ENCODE data around the gene TNRC6B.

TNRC6B gene

DNA sequence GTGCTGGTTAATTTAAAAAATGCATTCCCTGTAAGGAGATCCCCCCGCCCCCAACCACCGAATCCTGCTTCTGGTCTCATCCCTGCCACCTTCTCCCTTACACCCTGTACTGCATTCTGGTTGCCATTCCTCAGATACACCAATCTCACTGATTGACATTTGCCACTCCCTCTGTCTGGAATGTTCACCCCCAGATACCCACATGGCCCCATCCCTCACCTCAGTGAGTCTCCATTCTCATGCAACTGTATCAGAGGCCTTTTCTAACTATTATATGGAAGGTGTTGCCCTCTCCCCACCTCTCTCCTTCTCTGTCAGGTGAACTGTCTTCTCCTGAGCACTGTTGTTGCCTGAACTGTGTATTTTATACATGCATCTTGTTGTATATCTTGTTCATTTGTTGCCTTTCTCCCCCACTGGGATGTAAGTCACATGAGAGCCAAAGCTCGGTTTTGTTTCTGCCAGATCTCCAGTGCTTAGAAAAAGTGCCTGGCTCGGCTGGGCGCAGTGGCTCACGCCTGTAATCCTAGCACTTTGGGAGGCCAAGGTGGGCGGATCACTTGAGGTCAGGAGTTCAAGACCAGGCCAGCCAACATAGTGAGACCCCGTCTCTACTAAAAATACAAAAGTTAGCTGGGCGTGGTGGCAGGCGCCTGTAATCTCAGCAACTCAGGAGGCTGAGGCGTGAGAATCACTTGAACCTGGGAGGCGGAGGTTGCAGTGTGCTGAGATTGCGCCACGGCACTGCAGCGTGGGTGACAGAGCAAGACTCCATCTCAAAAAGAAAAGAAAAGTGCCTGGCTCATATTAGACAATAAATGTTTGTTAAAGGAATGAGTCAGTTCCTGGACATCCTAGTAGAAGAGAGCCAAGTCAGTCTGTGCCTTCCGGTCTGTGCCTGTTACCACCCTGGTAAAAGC is 61.0 kb downstream of the TNRC6B start:
- DNase-seq (ENCODE audit: low read depth in 2 of 2), result no peak

DNA sequence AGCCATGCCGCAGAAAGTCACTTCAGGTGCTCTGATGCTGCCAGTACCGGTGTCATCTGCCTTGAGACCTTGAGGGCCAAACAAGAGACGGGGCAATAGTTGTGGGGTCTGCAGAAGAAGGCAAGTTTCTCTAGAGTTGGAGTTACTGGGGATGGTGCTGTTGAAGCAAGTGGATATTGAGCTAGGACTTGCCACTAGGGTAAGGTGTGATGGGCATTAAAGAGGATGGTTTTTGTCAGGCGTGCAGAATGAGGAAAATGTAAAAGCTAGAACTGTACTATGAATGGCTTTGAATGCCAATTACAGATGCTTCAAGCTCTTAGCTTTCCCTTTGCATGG is 61.6 kb downstream of the TNRC6B start:
- no peak for DNase-seq (ENCODE audit: low read depth in 2 of 2)

DNA sequence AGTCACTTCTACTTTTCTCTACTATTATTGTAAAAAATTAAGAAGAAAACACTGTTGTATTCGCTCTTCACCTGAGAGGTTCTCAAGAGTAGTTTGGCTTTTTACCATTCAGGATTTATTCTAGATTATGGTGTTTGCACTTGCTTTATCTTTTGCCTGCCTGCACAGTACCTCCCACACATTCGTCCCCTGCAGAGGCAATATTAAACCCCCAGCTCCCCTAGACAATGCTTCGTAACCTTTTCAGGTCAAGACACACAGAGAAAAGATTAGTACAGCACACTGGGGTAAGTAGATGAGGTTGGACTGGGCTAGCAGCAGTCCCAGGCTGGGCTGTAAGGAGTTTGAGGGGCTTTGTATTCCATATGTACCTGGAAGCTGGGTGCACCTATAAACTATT is 62.4 kb downstream of the TNRC6B start:
- DNase-seq (ENCODE audit: low read depth in 2 of 2), result no peak

DNA sequence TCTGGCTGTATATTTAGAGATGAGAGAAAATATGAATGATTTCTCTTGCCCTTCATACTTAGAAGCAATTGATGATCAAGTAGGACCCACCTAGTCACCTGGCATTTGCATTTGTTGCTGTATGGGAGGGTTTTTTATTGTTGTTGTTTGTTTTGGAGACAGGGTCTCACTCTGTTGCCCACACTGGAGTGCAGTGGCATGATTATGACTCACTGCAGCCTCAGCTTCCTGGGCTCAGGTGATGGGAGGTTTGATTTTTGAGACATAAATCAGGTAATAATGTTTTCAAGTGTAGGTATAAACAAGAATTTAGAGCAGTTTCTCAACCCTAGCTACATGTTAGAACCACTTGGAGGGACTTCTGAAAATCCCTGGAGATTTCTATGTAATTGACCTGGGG is 63.0 kb downstream of the TNRC6B start:
- no peak for DNase-seq (ENCODE audit: low read depth in 2 of 2)

DNA sequence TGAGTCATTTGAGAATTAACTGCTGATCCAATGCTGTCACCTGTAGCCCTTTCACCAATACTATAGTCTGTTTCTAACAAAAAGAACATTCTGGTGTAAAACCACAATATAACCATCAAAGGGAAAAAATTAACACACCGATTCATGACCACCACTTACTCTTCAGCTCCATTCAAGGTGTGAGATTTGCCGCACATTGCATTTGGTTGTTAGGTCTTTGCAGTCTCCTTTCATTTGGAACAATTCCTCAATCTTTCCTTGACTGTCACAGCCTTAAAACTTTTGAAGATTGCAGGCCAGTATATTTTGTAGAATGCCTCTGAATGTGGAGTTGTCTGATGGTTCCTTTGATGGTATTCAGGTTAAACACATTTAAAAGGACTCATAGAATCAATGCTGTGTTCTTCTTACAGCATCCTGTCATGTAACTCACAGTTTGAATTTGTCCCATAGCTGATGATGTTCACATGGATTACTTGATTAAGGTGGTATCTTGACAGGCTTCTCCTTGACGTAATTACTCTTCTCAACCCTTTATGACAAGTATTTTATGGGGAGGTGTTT is 63.6 kb downstream of the TNRC6B start:
- no peak for DNase-seq (ENCODE audit: low read depth in 2 of 2)

DNA sequence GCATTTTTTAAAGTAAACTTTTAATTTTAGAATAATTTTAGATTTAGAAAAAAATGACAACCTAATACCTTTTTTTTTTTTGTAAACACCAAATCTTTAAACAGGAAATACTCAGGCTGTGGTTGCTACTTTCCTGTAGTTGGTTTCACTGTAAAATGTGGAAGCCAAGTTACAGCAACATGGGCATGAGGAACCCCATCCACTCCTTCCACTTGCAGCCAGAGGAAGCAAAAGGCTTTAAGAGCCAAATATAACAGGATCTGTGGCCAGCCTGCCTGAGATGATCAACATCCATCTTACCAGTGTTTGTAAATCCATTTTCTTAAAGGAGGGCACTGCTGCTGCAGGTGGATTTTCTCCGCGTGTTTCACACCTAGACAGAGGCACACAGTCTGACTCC is 66.2 kb downstream of the TNRC6B start:
- DNase-seq (ENCODE audit: low read depth in 2 of 2), result no peak

DNA sequence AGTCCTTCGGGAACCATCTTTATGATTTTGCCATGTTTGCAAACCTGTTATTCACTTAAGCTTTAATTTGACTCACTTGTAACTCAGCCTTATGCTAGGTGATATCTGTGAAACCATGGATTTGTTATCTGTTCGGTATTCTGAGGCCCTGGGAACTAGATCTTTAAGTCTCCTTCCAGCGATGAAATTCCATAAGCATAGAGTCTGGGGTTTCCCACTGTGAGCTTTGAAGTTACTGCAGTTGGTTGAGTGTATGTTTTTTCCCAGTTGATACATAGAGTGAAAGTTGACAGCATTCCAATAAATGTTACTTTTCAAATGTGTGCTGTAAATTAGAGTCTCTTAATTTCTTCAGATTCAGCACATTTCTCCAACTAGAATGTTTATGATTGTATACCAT is 66.9 kb downstream of the TNRC6B start:
- no peak for DNase-seq (ENCODE audit: low read depth in 2 of 2)

DNA sequence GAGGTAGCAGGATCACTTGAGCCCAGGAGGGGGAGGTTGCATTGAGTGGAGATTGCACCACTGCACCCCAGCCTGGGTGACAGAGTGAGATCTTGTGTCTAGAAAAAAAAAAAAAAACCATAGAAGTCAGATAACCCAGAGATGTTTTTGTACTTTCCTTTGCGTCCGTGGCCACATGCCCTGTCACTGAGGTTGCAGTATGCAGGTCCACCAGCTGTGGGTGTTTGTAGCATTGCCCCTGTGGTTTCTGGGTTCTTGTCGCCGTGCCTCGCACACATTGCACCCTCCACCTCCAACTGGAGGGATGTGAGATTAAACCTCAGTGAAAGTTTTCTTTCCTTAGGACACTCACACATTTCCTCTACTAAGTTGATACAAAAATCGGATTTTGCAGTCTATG is 70.3 kb downstream of the TNRC6B start:
- DNase-seq (ENCODE audit: low read depth in 2 of 2), result peak; percentile 24 to 31

DNA sequence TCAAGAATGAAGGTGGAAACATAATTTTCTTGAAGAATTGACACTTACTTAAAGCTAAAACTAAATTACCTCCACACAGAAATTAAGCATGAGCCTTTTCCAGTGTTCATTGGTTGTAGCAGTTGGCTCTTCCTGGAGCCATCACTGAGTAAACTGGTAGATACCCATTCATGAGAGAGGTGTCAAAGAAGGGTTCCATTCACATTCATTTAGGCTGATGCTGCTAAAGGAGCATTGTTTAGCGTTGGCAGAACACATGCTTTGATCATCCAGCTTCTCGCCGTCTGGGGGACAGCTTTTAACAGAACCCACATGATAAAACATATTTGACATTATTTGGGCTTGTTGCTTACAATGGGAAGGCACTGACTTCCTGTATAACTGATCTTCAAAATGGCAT is 71.6 kb downstream of the TNRC6B start:
- no peak for DNase-seq (ENCODE audit: low read depth in 2 of 2)

DNA sequence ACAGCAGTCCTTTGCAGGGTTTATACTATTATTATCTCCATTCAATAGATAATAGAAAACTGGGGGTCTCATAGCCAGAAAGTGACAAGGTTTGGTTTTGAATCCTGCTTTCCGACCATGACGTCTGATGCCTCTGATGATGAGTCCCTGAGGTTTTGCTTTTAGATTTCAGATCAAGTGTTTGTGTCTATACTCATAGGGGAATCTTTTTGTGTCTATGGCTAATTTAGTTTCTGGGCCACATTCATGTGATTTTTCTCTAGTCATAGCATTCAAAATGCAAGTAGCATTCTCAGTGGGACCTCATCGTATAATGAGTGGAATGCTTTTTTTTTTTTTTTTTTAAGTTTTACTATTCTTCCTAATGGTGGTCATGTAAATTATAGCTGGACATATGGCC is 72.9 kb downstream of the TNRC6B start:
- DNase-seq (ENCODE audit: low read depth in 2 of 2), result no peak

DNA sequence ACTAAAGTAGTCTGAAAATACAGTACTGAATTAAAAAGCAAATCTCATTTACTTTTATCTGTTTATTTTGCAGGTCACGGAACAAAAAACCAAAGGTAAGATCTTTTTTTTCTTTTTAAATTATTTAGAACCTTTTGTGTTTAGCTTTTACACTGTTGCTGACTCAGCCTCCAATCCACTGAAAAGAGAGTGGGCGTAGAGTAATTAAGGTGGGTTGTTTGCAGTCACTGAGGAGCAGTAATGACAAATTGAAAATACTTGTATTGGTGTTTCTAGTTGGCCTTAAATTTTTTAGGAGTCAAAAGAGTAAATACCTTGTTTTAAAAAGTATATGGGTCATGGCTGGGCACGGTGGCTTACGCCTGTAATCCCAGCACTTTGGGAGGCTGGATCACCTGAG is 73.4 kb downstream of the TNRC6B start:
- DNase-seq (ENCODE audit: low read depth in 2 of 2), result no peak

DNA sequence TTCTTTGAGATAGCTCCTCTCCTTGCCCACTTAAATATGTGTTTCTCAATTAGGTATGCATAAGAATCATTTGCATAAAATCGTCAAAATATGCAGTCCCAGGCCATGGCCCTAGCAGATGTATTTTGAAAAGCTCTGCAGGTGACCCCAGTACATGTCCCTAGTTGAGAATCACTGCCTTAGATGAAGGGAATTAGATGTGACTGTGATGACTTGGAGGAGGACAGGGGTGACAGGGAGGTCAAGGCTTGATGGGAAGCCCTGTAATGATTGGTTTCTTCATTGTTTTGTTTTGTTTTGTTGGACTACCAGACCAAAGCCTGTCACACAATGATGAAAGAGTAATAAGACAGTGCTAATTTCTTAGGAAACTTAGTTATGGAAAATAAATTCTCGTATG is 74.4 kb downstream of the TNRC6B start:
- DNase-seq (ENCODE audit: low read depth in 2 of 2), result no peak

DNA sequence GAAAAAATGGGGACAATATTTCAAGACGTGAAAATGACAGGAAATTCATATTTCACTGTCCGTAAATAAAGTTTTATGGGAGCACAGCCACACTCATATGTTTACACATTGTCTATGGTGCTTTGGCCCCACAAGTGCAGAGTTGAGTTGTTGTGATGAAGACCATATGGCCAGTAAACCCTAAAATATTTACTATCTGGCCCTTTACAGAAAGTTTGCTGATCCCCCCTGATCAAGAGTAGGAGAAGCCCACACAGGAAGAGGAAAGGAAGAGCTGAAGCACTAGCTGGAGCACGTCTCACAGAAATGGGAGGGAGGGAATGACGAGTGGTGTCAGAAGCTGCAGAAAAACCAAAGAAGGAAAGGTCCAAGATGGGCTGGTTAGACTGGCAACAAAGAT is 78.8 kb downstream of the TNRC6B start:
- no peak for DNase-seq (ENCODE audit: low read depth in 2 of 2)

DNA sequence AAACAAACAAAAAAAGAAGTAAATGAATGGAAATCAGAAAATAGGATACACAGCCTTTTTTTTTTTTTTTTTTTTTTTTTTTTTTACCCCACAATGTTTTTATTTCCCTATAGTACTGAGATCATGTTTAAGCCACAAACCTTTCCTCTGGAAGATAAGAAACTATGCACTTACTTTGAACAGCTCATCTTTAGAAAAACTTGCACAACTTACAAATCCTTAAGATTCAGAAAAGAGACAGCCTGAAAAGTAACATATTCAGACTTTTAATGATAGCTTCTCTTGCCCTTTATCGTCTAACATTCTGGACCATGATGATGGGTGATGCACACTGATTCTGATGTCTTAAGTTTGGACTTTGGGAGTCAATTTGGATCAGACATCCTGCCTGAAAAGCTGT is 80.3 kb downstream of the TNRC6B start:
- DNase-seq (ENCODE audit: low read depth in 2 of 2), result no peak

DNA sequence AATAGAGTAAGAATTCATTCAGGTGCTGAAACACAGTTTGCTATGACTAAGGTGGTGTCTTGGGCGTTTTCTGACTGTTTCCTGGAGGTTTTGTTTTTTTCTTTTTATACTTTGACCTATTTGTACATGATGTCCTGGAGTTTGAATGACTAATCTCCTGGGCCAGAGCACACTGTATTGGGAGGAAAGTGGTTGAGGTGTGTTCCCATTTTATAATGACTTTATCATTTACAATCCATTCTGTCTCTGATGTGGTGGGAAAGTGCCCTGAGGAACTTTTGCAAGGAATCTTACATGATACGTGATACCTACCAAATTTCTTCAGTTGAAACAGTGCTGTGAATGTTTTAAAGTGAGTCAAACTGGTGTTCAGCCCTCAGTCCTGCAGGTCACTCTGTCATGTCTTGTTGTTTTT is 80.8 kb downstream of the TNRC6B start:
- no peak for DNase-seq (ENCODE audit: low read depth in 2 of 2)

DNA sequence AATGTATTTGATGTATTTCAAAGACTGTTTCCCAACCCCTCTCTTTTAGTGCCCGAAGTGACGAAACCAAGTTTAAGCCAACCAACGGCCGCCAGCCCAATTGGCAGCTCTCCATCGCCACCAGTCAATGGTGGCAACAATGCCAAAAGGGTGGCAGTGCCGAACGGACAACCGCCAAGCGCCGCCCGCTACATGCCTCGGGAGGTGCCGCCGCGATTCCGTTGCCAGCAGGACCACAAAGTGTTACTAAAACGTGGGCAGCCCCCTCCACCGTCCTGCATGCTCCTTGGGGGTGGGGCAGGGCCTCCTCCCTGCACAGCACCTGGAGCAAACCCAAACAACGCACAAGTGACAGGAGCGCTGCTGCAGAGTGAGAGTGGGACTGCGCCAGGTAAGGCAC is 84.1 kb downstream of the TNRC6B start:
- DNase-seq (ENCODE audit: low read depth in 2 of 2), result no peak

DNA sequence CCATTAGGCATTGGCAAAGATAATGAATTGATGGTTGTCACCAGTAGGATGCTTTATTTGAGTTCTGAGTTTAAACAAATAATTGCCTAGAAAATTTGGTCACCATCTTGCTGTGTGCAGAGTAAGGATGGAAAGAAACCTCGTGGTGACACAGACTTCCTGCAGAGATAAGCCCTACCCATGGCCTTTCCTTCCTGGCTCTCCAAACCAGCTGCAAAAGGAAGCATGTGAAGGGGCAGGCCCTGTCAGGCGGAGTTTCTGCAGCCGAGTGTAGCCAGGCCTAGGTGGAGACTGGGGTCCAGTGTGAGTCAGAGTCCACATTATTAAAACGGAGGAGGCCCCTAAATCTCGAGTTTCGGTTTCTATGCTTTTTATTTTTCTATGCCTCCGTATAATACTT is 85.5 kb downstream of the TNRC6B start:
- DNase-seq (ENCODE audit: low read depth in 2 of 2), result no peak

DNA sequence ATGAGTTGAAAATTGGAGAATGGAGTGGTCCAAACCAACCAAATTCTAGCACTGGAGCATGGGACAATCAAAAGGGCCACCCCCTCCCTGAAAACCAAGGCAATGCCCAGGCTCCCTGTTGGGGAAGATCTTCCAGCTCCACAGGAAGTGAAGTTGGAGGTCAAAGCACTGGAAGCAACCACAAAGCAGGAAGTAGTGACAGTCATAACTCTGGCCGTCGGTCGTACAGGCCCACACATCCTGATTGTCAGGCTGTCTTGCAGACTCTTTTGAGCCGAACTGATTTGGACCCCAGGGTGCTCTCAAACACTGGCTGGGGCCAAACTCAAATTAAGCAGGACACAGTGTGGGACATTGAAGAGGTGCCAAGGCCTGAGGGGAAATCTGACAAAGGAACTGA is 88.1 kb downstream of the TNRC6B start:
- DNase-seq (ENCODE audit: low read depth in 2 of 2), result no peak

DNA sequence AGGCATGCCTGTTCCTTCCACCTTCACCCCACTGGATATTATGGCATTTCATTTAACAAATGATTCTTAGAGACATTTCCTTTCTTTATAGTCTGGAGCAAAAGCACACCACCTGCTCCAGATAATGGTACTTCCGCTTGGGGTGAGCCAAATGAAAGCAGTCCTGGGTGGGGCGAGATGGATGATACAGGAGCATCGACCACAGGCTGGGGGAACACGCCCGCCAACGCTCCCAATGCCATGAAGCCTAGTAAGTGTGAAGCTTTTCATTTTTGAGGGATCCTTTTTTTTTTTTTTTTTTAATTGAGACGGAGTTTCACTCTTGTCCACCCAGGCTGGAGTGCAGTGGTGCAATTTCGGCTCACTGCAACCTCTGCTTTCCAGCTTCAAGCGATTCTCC is 92.3 kb downstream of the TNRC6B start:
- no peak for DNase-seq (ENCODE audit: low read depth in 2 of 2)

DNA sequence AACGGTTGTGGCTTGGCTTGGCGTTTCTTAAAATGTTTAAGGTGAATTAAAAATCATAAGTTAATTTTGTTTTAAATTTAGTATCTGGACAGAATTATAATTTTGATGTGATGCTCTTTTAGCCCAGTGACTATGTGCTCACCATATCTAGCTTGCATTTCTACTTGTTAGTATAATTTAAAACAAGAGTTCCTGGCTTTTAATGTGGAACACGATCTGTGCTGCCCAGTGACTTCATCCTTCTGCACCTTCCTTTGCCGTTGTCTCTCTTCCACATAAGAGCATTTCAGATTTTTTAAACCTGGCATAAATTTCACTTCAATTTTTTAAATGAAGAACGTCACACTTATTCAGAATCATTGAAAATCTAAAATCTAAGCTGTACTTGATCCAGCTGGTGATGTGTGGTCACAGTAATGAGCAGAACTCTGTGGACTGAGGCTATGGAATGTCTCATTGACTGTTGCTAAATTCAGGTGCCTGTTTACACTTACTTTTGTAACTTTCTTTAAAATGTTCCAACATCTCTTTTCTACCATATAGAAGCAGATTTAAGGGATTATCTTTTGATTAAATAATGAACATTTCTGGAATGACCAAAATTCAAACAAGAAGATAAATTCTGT is 93.1 kb downstream of the TNRC6B start:
- DNase-seq (ENCODE audit: low read depth in 2 of 2), result no peak

DNA sequence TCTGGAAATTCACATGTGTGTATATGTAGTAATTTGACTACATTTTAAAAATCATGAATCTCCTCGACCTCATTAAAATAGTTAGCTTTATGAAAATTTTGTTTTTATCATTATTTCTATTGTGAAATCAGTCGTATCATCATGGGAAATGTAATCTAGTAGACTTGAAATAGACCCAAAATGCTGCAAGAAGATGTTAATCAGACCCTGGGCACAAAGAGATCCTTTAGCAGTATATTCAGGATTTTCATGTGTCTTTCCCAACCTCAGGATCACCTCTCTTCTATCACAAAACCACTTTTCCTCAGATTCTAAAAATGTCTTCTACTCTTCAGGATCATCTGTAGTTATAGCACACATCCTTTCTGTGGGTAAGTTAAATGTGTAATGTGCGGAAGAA is 93.7 kb downstream of the TNRC6B start:
- no peak for DNase-seq (ENCODE audit: low read depth in 2 of 2)

DNA sequence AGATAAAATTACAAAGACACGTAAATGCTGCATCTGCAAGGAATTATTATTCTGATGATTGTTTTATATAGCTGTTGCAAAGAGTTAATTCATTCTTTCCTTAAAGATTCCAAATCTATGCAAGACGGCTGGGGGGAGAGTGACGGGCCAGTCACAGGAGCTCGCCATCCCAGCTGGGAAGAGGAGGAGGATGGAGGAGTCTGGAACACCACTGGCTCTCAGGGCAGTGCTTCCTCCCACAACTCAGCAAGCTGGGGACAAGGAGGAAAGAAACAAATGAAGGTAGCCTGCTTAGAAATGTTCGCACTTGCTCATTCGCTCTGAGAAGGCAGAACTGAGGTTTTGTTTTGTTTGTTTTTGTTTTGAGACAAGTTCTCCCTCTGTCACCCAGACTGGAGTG is 95.6 kb downstream of the TNRC6B start:
- no peak for DNase-seq (ENCODE audit: low read depth in 2 of 2)

Data from stimulated activated CD8-positive, alpha-beta memory T cell treated with anti-CD3 and anti-CD28 coated beads, Interleukin-2, amount 100 ng/mL, for 1 hour (primary cell).